GM18507 (cell line): ENCODE data around the gene ROBO1.

ENCODE experiments used
- DNase-seq: peaks from one replicate; pipeline ENCODE4 v3.0.0; 2011; ENCODE audit warnings: low read depth; ENCODE audit not compliant: insufficient read length; ENCODE audit errors: extremely low spot score
- FAIRE-seq: peaks from 2 replicates; lab custom pipeline; 2011; peaks lifted over from hg19 to GRCh38; lab: Jason Lieb, UNC

The ROBO1 gene

DNA sequence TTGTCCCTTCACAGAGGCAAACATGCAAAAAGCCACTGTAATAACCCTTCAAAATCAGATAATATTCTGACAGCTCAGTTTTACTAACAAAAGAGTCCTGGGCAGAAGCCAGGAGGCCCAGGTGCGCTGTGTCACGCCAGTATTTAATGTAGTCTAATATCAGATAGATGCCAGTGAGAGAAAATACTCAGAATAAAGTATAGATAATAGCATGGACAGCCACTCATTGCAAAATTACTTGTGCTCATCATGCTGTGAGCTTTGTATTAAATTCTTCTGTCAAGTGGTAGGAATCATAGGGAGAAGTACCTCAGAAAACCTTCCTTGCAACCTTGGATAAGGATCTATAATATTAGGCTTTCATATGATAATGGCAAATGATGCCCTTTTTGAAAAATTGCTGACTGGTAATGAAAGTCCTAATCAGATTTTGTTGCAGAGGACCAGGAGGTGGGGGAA is 1154.3 kb downstream of the ROBO1 start:
- DNase-seq = no peak
- FAIRE-seq = no peak

DNA sequence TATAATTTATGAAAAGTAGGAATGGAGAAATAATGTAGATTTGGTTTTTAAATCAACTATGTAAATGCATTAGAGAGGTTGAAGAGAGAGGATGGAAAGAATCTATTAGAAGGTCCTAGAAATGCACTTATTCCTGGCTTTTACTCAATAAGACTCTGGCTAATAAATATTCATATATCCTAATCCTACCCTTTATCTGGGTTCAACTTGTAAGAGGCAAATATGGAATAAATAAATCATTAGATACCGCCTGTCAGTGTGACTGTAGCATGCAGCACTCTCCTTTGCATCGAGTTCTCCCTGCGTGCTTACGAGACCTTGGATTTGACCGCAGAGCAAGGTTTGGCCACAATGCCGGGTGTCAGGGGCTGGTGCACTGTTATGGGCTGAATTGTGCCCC is 1156.5 kb downstream of the ROBO1 start:
- DNase-seq = no peak
- no peak for FAIRE-seq

DNA sequence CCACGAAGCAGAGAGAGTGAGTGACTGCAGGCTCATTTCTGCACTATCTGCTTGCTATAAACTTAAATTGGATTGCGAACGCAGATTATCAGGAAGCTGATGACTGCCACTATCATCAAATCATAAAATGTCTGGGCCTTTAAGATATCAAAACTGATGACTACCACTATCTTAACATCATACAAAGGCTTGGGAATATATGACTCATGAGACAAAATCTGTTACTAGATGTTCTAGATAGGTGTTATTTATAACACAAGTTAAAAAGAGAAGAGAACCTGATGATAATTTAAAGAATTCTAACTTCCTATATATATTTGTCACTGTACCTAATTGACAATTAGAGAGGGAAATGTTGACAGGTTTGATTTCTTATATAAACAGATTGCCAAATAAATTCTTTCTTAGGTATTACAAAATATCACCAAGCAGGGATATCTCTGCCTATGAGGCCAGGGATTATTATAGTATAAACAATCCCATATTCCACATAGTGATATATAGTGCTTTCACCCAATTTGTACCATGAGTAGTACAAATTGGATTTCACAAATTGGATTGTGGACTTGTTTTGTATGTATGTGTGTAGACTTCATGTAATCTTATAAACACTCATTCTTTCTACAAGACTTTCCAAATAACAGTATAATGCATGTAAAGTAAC is 1157.2 kb downstream of the ROBO1 start:
- FAIRE-seq = no peak
- no peak for DNase-seq

DNA sequence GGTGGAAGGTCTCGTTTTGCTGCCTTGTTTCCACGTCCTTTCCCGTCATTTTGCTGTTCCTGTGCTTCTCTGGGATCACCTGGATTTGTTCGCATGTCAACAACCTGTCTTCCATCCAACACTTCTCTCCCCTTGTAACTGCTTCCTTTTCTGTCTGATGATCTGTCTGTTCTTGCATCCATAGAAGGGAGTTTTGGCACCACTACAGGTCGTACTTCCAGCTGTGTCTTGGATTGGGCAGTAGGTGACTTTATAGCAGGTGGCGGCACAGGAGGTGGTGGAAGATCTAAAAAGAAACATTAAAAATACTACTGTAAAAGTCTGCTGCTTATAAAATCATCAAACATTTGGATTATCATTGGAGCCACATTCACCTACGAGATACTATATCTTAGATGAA is 1161.0 kb downstream of the ROBO1 start:
- DNase-seq (no peak), FAIRE-seq (no peak)

DNA sequence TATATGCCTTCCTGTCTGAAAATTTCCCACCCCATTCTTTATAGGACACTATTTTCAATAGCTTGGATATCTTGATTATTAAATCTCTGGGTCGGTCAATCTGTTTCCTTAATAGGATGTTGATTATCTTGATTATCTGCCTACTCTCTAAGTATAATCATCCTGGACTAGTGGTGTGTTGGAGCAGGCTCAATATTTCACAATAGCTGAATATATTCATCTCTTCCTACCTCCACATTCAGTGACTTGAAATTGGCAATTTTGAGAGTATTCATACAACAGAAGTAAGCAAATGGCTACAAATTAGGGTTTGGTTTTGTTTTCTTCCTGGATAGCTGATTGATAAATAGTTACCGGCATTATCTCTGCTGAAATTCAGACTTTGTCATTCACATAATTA is 1162.6 kb downstream of the ROBO1 start:
- FAIRE-seq = no peak
- no peak for DNase-seq

DNA sequence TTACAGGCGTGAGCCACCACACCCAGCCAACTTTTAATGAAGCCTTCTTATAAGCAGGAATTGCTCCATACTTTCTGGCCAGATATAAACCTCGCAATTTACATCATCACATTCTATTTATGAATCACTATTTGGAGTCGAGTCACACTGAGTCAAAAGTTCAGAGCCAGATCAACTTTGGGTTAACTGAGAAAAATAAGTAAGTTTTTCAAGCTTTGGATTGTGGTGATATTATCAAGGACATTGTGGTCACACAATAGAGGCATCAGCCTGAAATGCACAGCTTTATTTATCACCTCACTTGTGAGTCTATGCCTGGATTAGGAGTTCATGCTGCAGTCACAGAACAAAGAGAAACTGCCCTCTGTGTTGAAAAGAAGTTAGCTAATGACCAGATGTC is 1163.5 kb downstream of the ROBO1 start:
- FAIRE-seq (no peak), DNase-seq (no peak)

GRCh38 chr3:78601249-78601648 is 1166.5 kb downstream of the ROBO1 start:
- no peak for DNase-seq
- FAIRE-seq = no peak

DNA sequence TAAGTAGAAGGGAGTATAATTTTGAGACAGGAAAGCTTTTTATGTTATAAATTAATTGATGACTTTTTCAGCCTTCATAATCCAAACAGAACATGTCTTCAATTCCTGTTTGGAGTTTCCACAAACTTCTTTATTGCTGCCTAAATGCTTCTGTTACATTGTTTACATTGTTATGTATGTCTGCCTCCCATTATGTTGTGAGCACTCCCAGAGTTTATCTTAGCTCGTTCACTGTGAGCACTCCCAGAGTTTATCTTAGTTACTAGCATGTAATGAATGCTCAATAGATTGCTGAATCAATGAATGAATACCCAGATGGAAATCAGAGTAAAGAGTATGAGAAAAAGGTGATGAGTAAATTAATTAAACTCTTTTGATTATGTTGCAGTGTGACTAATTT is 1178.0 kb downstream of the ROBO1 start:
- no peak for FAIRE-seq
- no peak for DNase-seq

DNA sequence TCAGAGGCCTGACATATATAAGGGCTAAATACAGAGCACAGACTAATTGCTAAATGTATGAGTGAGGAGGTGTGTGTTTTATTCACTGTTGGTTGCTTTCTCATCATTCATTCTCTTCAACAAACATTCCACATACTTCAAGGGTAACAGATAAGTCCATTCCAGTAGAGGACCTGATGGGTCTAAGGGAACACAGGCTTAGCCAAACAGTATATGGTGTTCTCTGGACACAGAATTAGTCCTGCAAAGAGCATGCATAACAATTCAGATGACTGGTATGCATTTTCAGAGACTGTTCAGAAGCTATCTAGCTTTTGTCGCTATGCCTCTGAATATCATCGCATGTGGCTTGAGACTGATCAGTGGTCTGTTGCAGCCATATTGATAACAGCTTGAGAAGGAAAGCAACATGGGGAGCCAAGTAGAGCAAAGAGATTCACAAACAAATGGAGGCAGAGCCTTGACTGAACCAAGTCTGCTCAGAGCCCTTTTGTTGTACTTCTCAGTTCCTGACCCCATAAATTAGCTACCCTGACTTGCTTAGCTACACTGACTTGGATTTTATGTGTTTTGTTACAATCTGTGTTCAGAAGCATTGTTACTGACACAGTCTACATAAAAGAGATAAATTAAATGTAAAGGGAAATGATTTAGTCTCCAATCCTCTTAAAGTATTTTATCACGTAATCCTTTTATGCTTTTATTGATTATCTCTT is 1178.7 kb downstream of the ROBO1 start:
- DNase-seq (no peak), FAIRE-seq (no peak)

DNA sequence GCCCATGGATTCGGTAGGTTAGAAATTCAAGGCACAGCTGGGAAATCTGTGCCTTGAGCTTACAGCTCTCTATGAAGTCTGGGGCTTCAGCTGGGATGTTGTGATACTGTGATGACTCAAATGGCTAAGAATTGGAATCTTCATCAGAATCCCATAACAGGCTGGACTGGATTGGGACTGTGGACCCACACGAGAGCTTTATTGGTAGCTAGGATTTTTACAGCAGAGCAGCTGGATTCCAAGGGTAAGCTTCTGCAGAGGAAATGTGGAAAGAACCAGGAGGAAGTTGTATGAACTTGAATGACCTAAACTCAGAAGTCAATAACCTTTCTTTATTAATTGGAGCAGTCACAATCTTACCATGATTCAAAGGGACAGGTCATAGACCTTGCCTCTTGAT is 1187.1 kb downstream of the ROBO1 start:
- FAIRE-seq (no peak), DNase-seq (no peak)

- DNase-seq = no peak
- no peak for FAIRE-seq
Observed at GRCh38 chr3:78571486-78571885, 1196.3 kb downstream of the ROBO1 start.

DNA sequence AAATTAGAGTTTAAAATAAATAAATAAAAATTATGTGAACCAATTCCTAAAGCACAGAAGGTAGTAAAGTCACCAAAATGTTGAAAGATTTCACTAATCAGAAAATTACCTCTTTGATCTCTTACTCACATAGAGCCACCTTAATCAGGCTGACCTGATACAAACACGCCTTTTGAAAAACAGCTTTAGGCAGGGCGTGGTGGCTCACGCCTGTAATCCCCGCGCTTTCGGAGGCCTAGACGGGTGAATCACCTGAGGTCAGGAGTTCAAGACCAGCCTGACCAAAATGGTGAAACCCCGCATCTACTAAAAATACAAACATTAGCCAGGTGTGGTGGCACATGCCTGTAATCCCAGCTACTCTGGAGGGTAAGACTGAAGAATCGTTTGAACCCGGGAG is 1197.3 kb downstream of the ROBO1 start:
- FAIRE-seq (no peak), DNase-seq (no peak)

GRCh38 chr3:78569804-78570203 is 1198.0 kb downstream of the ROBO1 start:
- no peak for FAIRE-seq

DNA sequence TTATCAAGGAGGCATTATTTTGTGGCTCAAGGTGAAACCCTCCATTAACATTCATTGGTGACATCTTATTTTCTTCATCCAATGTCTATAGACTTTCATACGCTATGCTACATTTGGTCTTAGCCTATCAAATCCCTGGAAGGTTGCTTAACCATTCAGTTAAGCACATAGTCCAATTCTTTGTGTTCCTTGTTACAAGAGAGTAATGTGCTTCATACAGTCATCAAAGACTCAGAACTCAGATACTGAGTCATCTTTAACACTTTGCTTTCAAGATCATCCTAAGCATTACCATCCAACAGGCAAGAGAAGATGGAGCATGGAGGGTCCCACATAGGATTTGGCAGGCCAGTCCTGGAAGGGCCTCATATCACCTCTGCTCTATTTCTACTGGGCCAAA is 1202.1 kb downstream of the ROBO1 start:
- FAIRE-seq (no peak), DNase-seq (no peak)

More at GRCh38 chr3:78569804-78570203, 1198.0 kb downstream of the ROBO1 start:
- no peak for DNase-seq

DNA sequence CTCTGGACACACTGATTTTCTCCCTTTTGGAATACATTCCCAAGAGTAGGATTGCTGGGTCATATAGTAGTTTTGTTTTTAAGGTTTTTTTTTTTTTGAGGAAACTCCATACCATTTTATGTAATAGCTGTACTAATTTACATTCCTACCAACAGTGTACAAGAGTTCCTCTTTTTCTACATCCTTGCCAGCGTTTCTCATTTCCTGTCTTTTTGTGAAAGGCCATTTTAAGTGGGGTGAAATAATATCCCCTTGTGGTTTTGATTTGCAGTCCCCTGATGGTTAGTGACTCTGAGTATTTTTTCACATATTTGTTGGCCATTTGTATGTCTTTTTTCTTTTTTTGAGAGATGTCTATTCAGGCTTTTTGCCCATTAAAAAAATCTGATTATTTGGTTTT is 1205.5 kb downstream of the ROBO1 start:
- DNase-seq = no peak
- no peak for FAIRE-seq
